HuH-7.5 (cell line): ENCODE data around the gene BABAM2.

Experiments used
- DNase-seq: peaks from one replicate; pipeline ENCODE4 v3.0.0; 2011; ENCODE audit warnings: low spot score

The BABAM2 gene

GRCh38 chr2:27911458-27912210 is 21.1 kb downstream of the BABAM2 start:
- no peak for DNase-seq

GRCh38 chr2:27912512-27912911 is 22.0 kb downstream of the BABAM2 start:
- DNase-seq, result no peak

GRCh38 chr2:27914041-27914804 is 23.7 kb downstream of the BABAM2 start:
- DNase-seq, result no peak

GRCh38 chr2:27914805-27915175 is 24.3 kb downstream of the BABAM2 start:
- no peak for DNase-seq

GRCh38 chr2:27915191-27915590 is 24.7 kb downstream of the BABAM2 start:
- DNase-seq, result no peak

- DNase-seq, result no peak
Observed at GRCh38 chr2:27915874-27916273, 25.3 kb downstream of the BABAM2 start.

GRCh38 chr2:27916293-27916995 is 25.9 kb downstream of the BABAM2 start:
- no peak for DNase-seq

- DNase-seq, result no peak
Observed at GRCh38 chr2:27920148-27920885, 29.8 kb downstream of the BABAM2 start.

GRCh38 chr2:27921424-27921823 is 30.9 kb downstream of the BABAM2 start:
- no peak for DNase-seq

- DNase-seq, result no peak
Observed at GRCh38 chr2:27921880-27922547, 31.5 kb downstream of the BABAM2 start.

GRCh38 chr2:27922842-27923241 is 32.3 kb downstream of the BABAM2 start:
- no peak for DNase-seq

GRCh38 chr2:27925766-27926472 is 35.4 kb downstream of the BABAM2 start:
- no peak for DNase-seq

- no peak for DNase-seq
Observed at GRCh38 chr2:27929916-27930486, 39.5 kb downstream of the BABAM2 start.

GRCh38 chr2:27931361-27931950 is 40.9 kb downstream of the BABAM2 start:
- DNase-seq, result no peak

- no peak for DNase-seq
Observed at GRCh38 chr2:27932396-27932795, 41.9 kb downstream of the BABAM2 start.

- DNase-seq, result no peak
Observed at GRCh38 chr2:27935026-27935425, 44.5 kb downstream of the BABAM2 start.

GRCh38 chr2:27940090-27940671 is 49.7 kb downstream of the BABAM2 start:
- no peak for DNase-seq

- DNase-seq, result no peak
Observed at GRCh38 chr2:27940982-27941381, 50.5 kb downstream of the BABAM2 start.

- no peak for DNase-seq
Observed at GRCh38 chr2:27942612-27943547, 52.4 kb downstream of the BABAM2 start.
